GM18868 (cell line): ENCODE data around the gene RBL2.

ENCODE experiments used
- ATAC-seq: cut with Tn5 transposase; IDR thresholded peaks from one replicate; pipeline ENCODE4 v1.9.1; 2021; ENCODE audit warnings: mild to moderate bottlenecking, moderate library complexity; ENCODE audit not compliant: unreplicated experiment

The RBL2 gene

DNA sequence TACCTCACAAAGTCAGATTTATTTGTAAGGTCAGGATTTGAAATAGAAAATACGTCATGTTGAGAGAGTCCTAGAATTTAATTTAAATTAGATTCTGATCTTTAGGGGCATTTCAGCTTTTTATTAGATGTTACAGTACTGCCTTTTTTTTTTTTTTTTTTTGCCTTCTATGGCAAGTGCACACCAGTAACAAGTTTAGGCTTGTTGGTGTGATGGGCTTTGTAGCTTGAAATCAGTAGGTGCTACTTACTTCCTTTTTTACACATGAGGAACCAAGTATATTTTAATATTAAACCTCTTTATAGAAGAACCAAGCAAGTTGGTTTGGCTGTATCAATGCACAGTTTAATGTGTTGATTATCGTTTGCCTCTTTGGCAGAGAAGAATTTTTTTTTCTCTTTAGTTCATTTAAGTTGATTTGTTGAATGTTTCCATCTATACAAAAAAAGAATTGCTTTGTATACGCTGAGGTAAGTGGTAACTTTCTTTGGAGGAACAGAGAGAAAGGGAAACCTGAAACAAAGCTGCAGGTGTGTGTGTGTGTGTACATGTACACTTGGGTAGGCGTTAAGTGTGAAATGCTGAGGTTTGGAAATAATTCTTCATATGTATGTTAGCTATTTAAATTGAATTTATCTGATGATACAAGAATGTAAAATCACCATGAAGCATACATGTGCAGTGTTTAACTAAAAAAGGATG, 15.7 kb downstream of the RBL2 start:
- ATAC-seq = no peak

DNA sequence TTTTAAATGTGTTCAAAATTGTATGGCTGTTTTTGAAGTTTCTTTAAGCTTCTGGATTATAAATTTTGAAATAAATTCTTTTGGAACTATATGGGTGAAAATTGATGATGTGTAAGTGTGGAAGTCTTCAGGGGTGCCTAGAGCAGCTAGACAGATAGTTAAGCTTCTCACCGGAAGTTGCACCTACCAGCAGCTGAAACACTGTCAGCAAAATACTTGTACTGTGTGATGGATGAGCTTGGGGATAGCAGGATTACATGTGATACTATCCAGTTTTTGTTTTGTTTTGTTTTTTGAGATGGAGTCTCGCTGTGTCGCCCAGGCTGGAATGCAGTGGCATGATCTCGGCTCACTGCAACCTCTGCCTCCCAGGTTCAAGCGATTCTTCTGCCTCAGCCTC, 19.7 kb downstream of the RBL2 start:
- ATAC-seq = no peak

DNA sequence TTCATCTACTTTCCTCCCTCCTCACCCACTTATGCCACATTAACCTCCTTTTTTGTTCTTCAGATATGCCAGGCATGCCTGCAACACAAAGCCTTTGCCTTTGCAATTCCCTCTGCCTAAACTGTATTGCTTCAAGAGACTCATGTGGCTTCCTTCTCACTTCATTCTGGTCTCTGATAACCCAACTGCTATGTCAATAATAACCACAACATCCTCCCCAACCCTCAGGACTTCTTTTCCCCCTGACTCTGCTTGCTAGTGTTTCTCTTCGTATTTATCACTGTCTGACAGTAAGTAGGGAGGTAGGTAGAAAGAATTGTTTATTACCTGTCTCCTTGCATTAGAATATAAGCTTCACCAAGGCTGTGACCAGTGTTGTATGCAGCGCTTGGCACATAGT, 22.4 kb downstream of the RBL2 start:
- ATAC-seq = no peak

DNA sequence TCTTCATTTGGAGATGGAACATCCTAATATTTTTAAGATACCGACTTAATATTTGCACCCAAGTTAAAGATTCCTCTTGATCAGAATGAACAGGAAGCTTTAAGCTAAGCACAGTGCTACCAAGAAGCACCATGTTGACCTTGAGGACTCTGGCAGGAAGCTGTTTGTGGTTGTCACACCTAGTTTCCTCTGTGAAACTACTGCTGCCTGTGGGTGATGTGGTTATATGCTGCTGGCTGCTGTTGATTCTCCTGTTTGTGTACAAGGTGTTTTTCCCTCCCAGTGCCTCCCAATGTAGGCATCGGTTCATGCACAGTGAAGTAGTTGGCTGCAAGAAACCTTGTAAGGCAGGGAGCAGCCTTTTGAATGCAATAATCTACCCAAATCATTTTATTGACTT, 23.4 kb downstream of the RBL2 start:
- ATAC-seq = peak; percentile 100

DNA sequence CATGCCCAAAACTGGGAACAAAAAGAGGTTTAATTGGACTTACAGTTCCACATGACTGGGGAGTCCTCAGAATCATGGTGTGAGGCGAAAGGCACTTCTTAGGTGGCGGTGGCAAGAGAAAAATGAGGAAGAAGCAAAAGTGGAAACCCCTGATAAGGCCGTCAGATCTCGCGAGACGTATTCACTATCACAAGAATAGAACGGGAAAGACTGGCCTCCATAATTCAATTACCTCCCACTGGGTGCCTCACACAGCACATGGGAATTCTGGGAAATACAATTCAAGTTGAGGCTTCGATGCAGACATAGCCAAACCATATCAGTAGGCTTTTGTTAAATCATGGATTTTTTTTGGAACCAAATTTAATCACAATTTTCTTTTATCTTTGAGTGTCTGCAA, 24.4 kb downstream of the RBL2 start:
- ATAC-seq = no peak

DNA sequence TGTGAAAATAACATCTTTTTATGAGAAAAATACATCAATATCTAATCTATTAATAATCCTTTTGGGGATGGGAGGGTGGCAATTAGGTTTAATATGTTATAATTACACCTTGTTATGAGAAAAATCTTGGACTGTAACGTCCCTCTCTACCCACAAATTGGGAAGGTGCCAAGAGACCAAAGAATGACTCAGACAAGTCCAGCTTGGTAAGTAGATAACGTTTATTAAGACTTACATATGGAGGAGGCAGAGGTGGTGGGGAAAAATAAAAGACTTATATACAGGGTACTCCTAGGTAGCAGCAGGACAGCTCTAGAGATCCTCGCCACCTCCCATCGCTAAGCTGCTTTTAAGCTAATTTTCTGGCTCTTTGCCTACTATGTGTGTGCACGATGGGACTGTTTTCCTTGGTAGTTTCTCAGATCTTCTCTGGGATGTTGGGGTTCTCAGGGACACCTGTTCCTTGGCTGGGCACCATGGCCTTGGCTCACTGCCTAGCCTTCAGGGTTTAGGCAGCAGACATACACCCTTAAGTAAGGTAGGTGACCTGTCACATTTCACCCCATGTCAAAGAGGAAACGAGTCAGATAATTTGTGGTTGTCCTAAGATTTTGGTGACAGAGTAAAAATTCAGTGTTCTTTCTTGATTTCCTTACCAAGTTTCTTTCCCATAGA, 31.5 kb downstream of the RBL2 start:
- no peak for ATAC-seq

DNA sequence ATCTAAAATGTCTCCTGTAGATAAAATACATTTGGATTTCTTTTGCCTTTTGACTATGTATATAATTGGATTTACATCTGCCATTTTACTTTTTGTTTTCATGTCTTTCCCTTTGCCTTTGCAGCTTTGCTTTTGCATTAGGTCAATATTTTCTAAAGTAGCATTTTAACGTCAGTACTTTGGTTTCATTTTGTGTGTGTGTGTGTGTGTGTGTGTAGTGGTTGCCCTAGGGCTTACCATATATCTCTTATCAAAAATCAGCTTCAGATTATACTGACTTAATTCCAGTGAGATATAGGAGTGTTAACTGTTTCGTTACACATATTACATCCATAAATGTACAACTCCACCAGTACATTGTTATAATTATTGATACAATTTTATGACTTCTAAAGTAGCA, 42.6 kb downstream of the RBL2 start:
- no peak for ATAC-seq

DNA sequence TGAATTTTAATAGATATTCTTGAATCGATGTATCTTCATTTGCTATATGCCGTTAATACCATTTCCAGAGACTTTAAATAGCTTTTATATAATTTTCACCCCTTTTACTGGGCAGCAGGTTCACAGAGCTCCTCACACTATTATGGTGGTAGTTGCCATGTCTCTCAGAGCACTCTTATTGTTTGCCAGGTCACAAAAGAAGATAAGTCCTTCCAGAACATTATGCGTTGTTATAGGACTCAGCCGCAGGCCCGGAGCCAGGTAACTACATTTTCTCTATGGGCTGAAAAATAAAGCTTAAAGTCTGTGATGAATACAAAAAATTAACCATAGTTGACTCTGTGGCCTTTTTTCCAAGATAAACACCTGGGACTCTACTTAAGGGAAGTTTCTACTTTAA, 44.7 kb downstream of the RBL2 start:
- no peak for ATAC-seq

DNA sequence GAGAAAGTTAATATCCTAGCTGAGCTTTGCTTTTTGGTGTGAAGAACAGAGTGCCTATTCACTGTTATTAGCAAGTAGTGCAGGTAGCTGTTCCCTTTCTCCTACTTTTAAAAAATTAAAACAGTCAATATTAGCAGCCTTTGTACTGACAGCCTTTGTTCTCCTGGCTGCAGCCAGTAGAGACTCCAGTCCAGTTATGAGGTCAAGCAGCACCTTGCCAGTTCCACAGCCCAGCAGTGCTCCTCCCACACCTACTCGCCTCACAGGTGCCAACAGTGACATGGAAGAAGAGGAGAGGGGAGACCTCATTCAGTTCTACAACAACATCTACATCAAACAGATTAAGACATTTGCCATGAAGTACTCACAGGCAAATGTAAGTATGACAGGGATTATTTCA, 46.1 kb downstream of the RBL2 start:
- ATAC-seq = no peak

DNA sequence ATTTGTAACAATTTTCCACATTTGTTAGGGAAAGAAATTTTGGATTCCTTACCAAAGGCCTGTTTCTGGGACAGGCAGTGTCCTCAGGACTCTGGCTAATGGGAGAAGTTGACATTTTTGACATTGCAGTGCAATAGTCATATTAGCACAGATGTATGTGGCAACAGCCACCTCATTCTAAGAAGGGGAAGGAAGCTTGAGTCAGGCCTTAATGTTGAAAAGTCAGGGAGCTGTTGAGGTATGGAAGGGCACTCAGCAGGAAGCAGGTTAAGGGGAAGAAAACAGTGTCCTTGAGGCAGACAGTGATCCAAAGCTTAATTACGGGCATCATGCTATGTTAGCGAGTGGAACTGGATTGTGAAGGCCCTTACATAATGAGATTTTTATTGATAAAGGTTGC, 47.9 kb downstream of the RBL2 start:
- ATAC-seq = no peak

DNA sequence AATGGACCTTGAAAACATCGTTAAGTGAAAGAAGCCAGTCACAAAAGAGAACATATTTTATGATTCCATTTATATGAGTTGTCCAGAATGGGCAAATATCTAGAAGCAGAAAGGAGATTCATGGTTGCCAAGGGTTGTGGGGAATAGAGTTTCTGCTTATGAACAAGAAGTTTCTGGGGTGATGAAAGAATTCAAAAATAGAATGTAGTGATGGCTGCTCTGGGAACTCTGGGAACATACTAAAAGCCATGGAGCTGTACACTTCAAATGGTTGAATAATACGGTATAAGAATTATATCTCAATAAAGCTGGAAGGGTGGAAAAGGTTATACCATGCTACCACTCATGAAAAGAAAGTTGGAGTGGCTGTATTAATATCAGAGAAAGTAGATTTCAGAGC, 50.3 kb downstream of the RBL2 start:
- ATAC-seq = no peak

DNA sequence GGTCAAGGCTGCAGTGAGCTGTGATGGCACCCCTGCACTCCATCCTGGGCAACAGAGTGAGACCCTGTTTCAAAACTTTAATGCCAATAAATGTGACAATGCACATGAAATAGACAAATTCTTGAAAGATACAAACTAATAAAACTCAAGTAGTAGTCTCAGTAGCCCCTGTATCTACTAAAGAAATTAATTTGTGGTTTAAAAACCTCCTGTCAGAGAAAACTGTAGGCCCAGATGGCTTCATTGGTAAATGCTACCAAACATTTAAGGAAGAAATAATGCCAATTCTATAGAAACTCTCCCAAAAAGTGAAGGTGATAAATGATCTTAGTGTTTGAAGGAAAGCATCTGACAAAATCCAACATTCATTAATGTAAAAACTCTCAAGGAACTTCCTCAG, 52.0 kb downstream of the RBL2 start:
- ATAC-seq = no peak

DNA sequence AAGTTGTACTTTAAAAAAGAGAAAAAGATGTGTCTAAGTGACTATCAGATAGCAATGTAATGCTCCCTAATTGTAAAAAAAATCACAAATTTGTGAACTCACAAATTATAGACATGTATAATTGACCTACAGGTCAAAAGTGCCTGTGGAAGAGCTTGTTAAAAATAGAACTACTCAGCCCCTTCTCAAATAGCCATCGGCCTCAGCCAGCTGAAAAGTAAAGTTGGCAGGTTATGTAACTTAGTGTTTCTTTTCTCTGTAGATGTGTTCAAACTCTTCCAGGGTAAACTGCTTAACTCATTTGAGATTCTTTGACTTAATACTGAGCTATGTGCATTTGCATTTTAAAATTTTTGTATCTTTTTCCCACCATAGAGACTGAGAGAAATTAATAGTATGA, 55.5 kb downstream of the RBL2 start:
- no peak for ATAC-seq

DNA sequence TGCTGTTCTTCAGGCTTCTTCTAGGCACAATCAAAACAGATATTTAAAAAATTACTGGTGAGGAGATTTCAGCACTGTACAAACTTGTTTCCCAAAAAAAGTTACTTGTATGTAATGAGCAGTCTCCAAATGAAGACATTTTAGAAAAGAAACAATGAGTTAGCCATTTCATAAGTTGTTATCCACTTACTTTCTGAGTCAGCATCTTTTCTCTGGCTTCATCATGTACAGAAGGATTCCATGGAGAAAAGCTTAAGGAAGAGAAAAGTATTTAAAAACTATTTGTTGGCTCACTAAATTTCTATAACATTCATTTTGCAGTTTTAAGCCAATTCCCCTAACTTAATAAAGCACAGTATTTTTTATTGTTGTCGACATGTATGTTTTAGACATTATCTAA, 58.2 kb downstream of the RBL2 start:
- ATAC-seq = no peak

DNA sequence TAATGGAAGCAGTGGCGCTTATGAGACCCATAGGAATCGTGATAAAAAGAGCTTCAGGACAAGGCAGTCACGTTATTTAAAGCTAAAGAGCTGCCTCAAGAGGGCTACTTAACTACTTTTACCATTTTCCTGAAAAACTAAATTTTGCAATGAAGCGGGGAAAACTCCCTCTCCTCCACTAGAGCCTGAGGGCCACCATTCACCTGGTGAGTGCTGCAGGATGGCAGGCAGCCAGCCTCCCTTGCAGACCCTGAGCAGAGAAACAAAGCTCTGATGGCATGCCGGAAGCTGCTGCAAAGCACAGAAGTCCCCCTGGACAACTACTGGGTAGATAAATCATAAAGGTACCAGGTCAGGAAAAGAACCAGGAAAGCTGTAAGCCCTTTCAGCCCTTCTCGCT, 60.4 kb downstream of the RBL2 start:
- no peak for ATAC-seq

DNA sequence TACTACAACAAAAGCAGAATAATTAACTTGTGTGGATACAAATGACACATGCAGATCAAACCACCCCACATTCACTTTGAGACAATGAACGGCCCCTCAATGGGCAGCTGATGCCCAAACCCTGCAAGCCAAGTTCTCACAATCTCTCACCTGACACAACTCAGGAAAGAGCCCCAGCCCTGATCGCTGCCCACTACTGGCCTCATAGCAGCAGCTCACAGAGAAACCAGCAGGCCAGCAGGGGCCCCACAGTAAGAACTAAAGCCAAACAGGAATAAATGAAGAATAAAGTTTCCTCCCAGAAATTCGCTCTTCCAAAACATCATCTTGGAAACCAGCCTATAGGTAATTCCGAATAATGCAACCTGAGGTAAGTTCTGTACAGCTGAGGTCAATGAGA, 61.1 kb downstream of the RBL2 start:
- no peak for ATAC-seq

DNA sequence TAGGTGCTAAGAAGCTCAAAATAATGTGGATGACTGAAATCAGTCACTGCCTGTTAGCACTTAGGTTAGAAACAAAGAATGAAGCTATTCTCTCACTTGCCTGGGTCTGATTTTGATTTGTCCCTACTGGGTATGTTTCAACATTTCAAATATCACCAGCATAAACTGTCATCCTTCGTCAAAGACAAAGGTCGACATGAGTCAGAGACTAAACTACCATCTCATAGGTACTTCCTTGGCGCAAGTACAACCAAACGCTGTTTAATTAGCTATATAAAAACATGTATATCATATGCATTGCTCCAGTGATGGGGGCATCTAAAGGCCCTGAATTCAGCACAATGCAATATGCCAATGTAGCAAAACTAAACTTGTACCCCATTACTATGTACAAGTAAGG, 64.7 kb downstream of the RBL2 start:
- ATAC-seq = no peak

DNA sequence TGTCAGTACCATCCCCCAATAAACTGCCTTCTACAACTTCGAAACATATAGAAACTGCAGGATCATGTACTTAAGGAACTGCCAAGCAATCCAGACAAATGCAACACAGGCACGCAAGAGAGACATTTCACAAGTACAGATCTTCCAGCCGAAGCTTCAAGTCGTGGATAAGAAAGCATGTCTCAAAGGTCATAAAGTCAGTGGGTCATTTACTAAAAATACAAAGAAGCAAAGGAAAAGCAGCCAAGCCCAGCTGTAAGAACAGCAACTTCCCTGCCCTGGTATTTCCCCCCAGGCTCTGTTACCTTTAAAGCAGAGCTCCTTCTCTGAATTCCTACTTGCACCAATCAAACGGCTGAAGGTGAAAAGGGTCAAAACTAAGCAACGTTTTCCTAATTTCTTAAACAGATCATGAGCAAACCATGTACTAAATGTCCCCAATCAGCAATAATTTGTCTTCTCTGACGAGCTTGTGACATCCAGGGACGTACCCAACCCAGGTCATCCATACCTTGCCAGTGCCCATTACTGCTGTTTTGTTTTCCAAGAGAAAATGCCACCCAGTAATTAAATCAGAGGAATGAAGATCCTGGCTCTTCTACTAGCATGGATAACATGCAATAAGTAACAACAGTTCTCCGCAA, 67.1 kb downstream of the RBL2 start:
- ATAC-seq = no peak

DNA sequence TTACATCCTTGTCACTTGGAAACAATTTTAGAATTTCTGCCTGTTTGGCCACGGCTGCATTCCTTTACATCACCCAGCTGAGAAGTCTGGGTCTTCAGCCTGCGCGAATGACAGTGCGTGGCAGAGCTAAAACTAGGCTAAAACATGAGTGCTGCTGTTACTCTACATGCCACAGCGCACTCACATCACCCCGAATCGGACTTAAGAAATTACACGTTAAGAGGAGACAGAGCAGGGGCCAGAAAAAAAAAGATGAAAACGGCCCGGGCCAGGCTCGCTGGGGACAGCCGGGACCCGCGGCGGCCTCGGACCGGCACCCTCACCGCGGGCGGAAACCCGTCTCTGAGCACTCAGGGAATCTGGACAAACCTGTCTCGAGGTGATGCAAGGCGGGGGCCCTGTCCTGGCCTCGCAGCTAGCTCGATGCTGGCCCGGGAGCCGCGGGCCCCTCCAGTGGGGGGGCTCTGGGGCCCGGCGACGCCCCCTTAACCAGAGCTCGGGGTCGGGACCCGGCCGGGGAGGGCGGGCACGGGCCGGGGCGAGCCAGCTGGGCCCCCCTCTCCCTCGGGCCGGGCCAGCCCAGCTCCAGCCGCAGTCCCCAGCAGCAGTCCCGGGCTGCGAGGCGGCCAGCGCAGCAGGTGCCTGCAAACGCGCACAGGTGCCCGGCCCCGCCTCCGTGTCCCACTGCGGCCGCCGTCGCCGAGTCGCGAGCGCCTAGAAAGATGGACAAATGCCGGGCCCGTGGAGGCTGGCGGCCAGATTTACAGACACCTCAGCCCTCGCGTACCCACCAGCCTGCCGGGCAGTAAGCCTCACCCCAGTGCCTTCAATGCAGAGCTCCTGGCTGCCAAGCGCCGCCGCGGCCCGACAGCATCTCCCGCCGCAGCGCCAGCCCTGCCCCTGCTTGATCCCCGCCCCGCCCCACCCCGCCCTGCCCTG, 68.3 kb downstream of the RBL2 start, which contains the start of gene AKTIP:
TSS of gene AKTIP (minus strand) at position 879 of the 939 bp plus-strand sequence. CDS start 2,950 bp downstream, outside the sequence.
- peak; percentile 26 for ATAC-seq

DNA sequence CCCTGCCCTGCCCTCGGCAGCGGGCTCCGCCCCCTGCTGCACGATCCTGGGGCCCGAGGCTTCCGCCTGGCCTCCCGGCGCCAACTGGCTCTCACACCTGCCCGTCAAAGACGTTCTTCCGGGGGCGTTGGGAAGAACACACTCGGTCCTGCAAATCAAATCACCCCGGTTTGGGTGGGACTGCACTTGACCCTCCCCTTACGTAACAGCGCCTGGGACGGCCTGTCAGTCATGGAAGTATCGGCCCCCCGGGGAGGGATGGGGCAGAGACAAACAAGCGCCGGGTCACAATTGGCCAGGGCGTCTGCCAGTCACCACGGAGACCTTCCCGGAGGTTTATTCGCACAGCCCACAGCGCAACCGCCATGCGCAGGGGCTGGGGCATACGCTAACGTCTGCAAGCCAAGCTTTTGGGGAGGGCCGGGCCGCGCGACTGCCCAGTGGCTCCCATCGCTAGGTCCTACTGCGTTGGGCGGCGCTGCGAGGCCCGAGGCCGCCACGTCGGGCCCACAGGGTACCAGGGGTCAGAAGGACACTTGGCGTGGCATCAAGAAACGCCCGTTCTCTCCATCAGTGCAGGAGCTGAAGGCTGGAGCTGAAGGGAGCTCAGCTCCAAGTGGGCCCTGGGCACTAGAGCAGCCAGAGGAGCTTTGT, 69.1 kb downstream of the RBL2 start:
- ATAC-seq = peak; percentile 94
